D721Med (cell line): ENCODE data around the gene SYNE1.
"Not testable (repeated sequence)": the region's sequence is repeated elsewhere in the genome, so short reads cannot be mapped to it uniquely, and the experiment has no call there.

Source experiments
- DNase-seq: peaks from one replicate; pipeline ENCODE4 v3.0.0; 2011; ENCODE audit warnings: low spot score; ENCODE audit not compliant: insufficient read length
- FAIRE-seq: peaks from 2 replicates; lab custom pipeline; 2011; peaks lifted over from hg19 to GRCh38; lab: Jason Lieb, UNC
- TF ChIP-seq, protein P1 (sequence below): IDR thresholded peaks from 2 replicates; pipeline ENCODE4 v1.5.1; 2012; ENCODE audit warnings: mild to moderate bottlenecking, control low read depth; ENCODE audit not compliant: insufficient read depth; ENCODE audit errors: missing control alignments

The SYNE1 gene

DNA sequence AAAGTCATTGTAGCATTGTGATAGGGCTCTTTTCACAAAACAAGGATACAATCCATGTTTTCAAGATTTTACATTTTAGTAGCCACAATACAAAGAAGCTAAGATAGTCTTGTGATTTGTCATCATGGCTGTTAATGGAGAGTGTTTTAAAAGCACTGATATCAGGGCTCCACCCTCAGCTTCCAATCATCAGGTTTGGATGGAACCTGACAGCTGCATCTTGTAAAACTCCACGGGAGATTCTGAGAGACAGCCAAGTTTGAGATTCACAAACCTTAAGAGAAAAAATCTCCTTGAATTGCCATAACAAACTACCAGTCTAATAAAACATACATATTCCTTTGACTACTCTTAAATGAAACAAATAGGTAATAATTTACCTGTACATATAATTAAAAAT is 549.5 kb downstream of the SYNE1 start:
- no peak for DNase-seq
- no peak for FAIRE-seq
- TF ChIP-seq, protein P1, sequence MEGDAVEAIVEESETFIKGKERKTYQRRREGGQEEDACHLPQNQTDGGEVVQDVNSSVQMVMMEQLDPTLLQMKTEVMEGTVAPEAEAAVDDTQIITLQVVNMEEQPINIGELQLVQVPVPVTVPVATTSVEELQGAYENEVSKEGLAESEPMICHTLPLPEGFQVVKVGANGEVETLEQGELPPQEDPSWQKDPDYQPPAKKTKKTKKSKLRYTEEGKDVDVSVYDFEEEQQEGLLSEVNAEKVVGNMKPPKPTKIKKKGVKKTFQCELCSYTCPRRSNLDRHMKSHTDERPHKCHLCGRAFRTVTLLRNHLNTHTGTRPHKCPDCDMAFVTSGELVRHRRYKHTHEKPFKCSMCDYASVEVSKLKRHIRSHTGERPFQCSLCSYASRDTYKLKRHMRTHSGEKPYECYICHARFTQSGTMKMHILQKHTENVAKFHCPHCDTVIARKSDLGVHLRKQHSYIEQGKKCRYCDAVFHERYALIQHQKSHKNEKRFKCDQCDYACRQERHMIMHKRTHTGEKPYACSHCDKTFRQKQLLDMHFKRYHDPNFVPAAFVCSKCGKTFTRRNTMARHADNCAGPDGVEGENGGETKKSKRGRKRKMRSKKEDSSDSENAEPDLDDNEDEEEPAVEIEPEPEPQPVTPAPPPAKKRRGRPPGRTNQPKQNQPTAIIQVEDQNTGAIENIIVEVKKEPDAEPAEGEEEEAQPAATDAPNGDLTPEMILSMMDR, result no peak

DNA sequence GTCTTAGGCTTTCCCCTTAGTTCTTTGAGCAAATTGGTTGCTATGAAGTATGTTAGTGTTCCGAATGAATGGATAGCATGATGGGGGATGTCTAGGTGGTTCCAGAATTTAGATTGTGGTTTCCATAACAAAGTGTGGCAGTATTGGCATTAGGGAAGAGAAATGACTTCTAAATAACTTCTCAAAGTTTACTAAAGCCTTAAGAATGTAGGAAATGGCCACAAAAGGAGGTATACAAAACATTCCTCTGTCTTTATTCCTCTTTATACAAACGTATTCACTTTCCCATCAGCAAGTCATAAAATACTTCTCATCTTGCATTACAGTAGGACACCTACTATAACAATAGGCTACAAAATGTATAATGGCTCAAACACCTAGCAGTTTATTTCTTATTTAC is 550.1 kb downstream of the SYNE1 start:
- TF ChIP-seq, protein P1, result no peak
- no peak for FAIRE-seq
- no peak for DNase-seq

DNA sequence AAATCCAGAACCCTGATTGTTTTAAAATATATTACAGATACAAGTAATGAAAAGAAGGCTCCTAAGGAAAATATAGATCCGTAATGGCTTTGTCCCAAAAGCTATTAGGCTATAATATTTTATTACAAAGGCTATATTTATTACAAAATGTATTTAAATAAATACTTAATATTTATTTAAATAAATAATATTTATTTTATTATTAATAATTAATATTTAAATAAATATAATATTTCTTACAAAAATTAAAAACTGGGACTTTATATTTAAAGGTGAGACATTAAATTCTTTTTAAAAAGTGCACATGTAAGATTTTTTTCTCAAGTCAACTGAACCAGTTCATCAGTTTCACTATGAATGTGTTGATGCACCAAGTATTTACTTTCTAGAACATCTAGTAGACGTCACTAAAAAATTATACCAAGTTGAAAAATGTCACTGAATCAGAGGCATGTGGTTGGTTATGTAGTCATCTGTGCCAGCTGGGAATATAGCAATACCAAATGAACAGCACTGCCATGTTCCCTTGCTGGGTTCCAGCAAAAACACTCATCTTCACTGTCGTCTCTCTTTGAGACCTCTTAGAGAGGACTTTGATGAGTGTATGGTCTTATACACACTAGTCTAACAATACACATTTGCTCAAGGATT is 550.8 kb downstream of the SYNE1 start:
- DNase-seq (no peak), FAIRE-seq (no peak)
- TF ChIP-seq, protein P1, result no peak

DNA sequence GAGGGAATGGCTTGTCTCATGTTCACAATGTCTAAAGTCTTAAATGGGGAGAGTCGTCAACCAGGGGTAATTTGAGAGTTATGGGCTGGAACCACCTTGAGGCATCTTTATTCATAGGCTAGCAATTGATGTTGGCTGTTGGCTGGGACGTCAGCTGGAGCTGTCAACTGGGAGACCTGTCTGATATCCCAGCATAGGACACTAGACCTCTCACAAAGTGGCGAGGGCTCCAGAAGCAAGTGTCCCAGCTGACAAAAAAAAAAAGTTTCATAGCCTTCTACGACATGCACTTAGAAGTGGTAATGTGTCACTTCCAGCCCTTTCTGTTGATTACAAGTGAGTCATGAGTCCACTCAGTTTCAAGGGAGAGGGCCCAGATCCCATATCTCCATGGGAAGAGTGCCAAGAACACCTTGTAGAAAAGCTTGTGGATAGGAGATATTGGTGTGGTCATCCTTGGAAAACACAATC is 551.7 kb downstream of the SYNE1 start:
- no peak for DNase-seq
- no peak for FAIRE-seq
- TF ChIP-seq, protein P1, result no peak

DNA sequence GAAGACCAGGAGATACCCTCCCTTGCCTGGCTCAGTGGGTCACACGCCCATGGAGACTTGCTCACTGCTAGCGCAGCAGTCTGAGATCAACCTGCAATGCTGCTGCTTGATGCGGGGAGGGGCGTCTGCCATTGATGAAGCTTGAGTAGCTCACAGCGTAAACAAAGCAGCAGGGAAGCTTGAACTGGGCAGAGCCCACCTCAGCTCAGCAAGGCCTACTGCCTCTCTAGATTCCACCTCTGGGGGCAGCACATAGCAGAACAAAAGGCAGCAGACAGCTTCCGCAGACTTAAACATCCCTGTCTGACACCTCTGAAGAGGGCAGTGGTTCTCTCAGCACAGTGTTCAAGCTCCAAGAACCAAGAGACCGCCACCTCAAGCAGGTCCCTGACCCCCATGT is 558.4 kb downstream of the SYNE1 start:
- no peak for DNase-seq
- no peak for FAIRE-seq
- TF ChIP-seq, protein P1, result no peak

DNA sequence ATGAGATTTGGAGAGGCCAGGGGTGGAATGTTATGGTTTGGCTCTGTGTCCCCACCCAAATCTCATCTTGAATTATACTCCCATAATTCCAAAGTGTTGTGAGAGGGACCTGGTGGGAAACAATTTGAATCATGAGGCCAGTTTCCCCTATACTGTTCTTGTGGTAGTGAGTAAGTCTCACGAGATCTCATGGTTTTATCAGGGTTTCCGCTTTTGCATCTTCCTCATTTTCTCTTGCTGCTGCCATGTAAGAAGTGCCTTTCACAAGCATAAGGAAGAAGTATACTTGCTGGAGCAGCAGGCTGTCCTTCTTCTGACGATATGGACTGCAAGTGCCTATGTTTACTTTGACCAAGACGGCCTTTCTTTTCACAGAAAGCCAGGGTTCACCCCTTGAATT is 559.2 kb downstream of the SYNE1 start:
- FAIRE-seq (no peak), DNase-seq (no peak)
- TF ChIP-seq, protein P1, result no peak

DNA sequence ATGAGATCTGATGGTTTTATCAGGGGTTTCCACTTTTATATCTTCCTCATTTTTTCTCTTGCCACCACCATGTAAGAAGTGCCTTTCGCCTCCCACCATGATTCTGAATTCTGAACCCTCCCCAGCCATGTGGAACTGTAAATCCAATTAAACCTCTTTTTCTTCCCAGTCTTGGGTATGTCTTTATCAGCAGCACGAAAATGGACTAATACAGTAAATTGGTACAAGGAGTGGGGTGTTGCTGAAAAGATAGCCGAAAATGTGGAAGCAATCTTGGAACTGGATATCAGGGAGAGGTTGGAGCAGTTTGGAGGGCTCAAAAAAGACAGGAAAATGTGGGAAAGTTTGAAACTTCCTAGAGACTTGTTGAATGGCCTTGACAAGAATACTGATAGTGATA is 560.9 kb downstream of the SYNE1 start:
- DNase-seq, FAIRE-seq: not testable (repeated sequence)
